ENCODE measurements around the gene DNPEP. TPM values are rescaled to one million over a fixed set of nuclear protein-coding genes. Genes with fewer than 3 reads are reported as not detected.

Gene DNPEP
- total and polyA plus RNA-seq, 2 donors (not counting 3 experiments of a cell fraction or from before 2014, with no cell fraction given): 40.4 to 77.5 TPM

DNA sequence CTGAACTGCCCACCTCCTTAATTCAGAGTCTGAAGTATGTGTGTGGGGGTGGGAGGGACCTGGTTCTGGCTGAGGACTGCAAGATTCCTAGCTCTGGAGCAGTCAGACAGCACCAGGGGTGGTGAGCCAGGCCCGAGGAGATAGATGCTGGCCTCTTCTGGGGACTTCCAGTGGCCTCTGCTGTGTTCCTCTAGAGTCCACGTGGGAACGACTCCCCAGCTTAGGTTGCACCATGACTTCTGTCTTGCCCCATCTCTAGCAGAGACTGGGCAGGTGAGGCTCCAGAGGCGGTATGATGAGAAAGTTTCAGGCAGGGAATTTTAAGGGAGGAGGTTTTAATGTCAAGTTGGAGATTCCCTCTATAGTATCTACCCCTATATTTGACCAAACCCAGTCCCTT is 33.1 kb downstream of the DNPEP start:
- no peak for FAIRE-seq
- no peak for DNase-seq (ENCODE audit: low read depth, low spot score)
- Histone ChIP-seq H3K36me3 (ENCODE audit: control insufficient read depth in 2 of 2, extremely low read depth in 1 of 2, insufficient read depth in 2 of 2, low read length in 2 of 2) (no peaks in the 10 kb centered on the region), H3K9me1 (replicated peaks; ENCODE audit: control insufficient read depth, extremely low read depth, insufficient read depth, low read length) (no peaks in the 10 kb centered on the region), H3K27ac (ENCODE audit: insufficient read depth, low read depth, low read length) (no peak overlapping the region), H3K4me3 (replicated peaks in 1 of 3; ENCODE audit: insufficient read depth in 1 of 3, low read depth in 1 of 3, low read length in 3 of 3) (no peak overlapping the region), H3K4me2 (ENCODE audit: insufficient read depth, low read length) (no peak overlapping the region), H3K9me3 (replicated peaks; ENCODE audit: control insufficient read depth, insufficient read depth, low read length) (no peaks in the 10 kb centered on the region), H3K4me1 (ENCODE audit: control insufficient read depth, extremely low read depth, insufficient read depth, low read length) (no peaks in the 10 kb centered on the region), H3K79me2 (ENCODE audit: control insufficient read depth, insufficient read depth, low read length) (no peaks in the 10 kb centered on the region), H2AFZ (ENCODE audit: low read depth, low read length) (no peak overlapping the region), H3K27me3 (ENCODE audit: control insufficient read depth in 2 of 2, insufficient read depth in 2 of 2, low read length in 2 of 2) (peaks cover 20 to 23% of the 10 kb centered on the region in 2 experiments), H3K9ac (replicated peaks; ENCODE audit: extremely low read depth, insufficient read depth, low read length) (no peak overlapping the region), H4K20me1 (replicated peaks; ENCODE audit: control insufficient read depth, extremely low read depth, insufficient read depth, low read length) (no peaks in the 10 kb centered on the region)
- ChIA-PET CTCF (interaction anchor here (1.0 to 1.8 kb wide), 2 partner anchors 15 to 76 kb away, joined by 4 read pairs; partner anchors contain the start of gene DNAJB2), POLR2A (no interaction called here)
- dilution Hi-C loops (cut with MboI; ENCODE audit: extremely low pct_ligation_motif_present, low sequenced_read_pairs): no loop called here
- TF ChIP-seq POLR2AphosphoS5 (IDR thresholded peaks at IDR 0.05; ENCODE audit: insufficient read depth, low read depth, low read length) (no peak), FOS (IDR thresholded peaks at IDR 0.05; ENCODE audit: borderline replicate concordance, insufficient read depth, low read length) (no peak), GATA2 (IDR thresholded peaks at IDR 0.05; ENCODE audit: insufficient read depth, insufficient read length, low read depth, low read length) (no peak), MYC (IDR thresholded peaks at IDR 0.05; ENCODE audit: low read depth, low read length) (no peak), JUN (IDR thresholded peaks at IDR 0.05; ENCODE audit: borderline replicate concordance, insufficient read depth, insufficient read length, low read depth) (no peak), POLR2A (IDR thresholded peaks at IDR 0.05; ENCODE audit: low read depth, low read length) (no peak), EZH2 (IDR thresholded peaks at IDR 0.05; ENCODE audit: borderline replicate concordance, low read depth, low read length, severe bottlenecking) (no peak), MAX (IDR thresholded peaks at IDR 0.05; ENCODE audit: insufficient read depth, insufficient read length) (no peak)
- TF ChIP-seq, protein P1, sequence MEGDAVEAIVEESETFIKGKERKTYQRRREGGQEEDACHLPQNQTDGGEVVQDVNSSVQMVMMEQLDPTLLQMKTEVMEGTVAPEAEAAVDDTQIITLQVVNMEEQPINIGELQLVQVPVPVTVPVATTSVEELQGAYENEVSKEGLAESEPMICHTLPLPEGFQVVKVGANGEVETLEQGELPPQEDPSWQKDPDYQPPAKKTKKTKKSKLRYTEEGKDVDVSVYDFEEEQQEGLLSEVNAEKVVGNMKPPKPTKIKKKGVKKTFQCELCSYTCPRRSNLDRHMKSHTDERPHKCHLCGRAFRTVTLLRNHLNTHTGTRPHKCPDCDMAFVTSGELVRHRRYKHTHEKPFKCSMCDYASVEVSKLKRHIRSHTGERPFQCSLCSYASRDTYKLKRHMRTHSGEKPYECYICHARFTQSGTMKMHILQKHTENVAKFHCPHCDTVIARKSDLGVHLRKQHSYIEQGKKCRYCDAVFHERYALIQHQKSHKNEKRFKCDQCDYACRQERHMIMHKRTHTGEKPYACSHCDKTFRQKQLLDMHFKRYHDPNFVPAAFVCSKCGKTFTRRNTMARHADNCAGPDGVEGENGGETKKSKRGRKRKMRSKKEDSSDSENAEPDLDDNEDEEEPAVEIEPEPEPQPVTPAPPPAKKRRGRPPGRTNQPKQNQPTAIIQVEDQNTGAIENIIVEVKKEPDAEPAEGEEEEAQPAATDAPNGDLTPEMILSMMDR (IDR thresholded peaks at IDR 0.05; ENCODE audit: extremely low read depth in 1 of 2, insufficient read depth in 1 of 2, low read depth in 1 of 2, low read length in 2 of 2): no peak
- intact Hi-C loops (cut with micrococcal nuclease): no loop called here
- no TSS peak for BruUV-seq (replicated peaks)
